ENCODE results near the gene BAHCC1. TPM values are rescaled to one million over a fixed set of nuclear protein-coding genes. Genes with fewer than 3 reads are reported as not detected.

BAHCC1 gene
- total and polyA plus RNA-seq, 2 of the 4 experiments (the other 2 are of a cell fraction) = 0.36 to 7.8 TPM

DNA sequence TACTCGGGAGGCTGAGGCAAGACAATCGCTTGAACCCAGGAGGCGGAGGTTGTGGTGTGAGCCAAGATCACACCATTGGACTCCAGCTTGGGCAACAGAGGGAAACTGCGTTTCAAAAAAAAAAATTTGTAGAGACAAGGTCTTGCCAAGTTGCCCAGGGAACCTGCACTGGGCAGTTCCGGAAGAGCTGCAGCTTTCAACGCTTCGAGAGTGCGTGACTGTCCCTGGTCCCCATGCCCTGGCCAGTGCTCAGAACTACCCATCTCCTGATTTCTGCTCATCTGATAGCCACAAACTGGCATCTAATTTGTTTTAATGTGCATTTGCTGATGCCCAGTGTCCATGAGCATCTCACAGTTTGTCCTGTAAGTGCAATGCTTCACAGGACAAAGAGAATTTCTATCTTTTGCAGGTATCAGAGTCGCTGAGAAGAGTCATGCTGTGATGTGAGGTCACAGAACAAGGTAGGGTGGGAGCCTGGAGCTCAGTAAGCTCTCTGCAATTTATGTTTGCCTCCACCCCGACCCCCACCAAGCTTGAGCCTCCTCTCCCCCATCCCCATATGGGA, 113.5 kb downstream of the BAHCC1 start:
- Histone ChIP-seq H4K91ac (ENCODE audit: insufficient read depth, low read depth, low read length) (no peak overlapping the region), H2AK5ac (ENCODE audit: low read depth, low read length) (no peak overlapping the region), H3K23ac (ENCODE audit: low read depth, low read length) (peak overlapping the region; percentile 68), H3K79me1 (ENCODE audit: low read depth in 1 of 2, low read length in 2 of 2) (peaks cover 0 to 35% of the 10 kb centered on the region in 2 experiments; a peak in 2 of 4 replicates), H3K14ac (replicated peaks; ENCODE audit: low read depth, low read length) (peak overlapping the region; percentile 93), H4K20me1 (ENCODE audit: insufficient read depth, low read length) (peaks cover 61% of the 10 kb centered on the region), H3K4ac (ENCODE audit: low read depth, low read length) (no peak overlapping the region), H3K9me1 (ENCODE audit: insufficient read depth, low read length) (no peaks in the 10 kb centered on the region), H3K4me1 (ENCODE audit: control insufficient read depth, insufficient read depth, low read length) (no peaks in the 10 kb centered on the region; the same call in 1 of the 2 replicates), H2AFZ (replicated peaks; ENCODE audit: low read length, poor library complexity) (peak overlapping the region; percentile 58), H2BK20ac (ENCODE audit: low read depth, low read length) (no peak overlapping the region), H3K18ac (ENCODE audit: low read depth, low read length) (no peak overlapping the region), H3K9me3 (ENCODE audit: control insufficient read depth, insufficient read depth, low read length) (no peaks in the 10 kb centered on the region), H2BK15ac (ENCODE audit: low read depth, low read length) (no peak overlapping the region), H4K8ac (ENCODE audit: low read depth in 2 of 2, low read length in 2 of 2) (peak overlapping the region in 1 of 2 experiments; percentile 41; a peak in 2 of 4 replicates), H3K4me3 (ENCODE audit: insufficient read depth, low read depth, low read length) (peak overlapping the region; percentile 79), H3K27me3 (ENCODE audit: control insufficient read depth, insufficient read depth, low read length) (no peaks in the 10 kb centered on the region), H3K27ac (ENCODE audit: insufficient read depth, low read length) (no peak overlapping the region), H3K9ac (ENCODE audit: low read depth, low read length) (peak overlapping the region; percentile 98), H2AK9ac (replicated peaks; ENCODE audit: low read depth, low read length, poor library complexity) (peak overlapping the region; percentile 38), H3K36me3 (ENCODE audit: control insufficient read depth, insufficient read depth, low read length) (peaks cover 37% of the 10 kb centered on the region), H3K4me2 (ENCODE audit: low read depth, low read length) (peak overlapping the region; percentile 70), H3K56ac (ENCODE audit: extremely low read depth, insufficient read depth, low read length) (0 out of 2 replicates have a peak overlapping the region, but pooled peaks have one; percentile 50), H2BK120ac (ENCODE audit: low read depth, low read length) (no peak overlapping the region), H2BK5ac (ENCODE audit: low read depth, low read length, poor library complexity, severe bottlenecking) (no peak overlapping the region), H4K5ac (ENCODE audit: low read depth, low read length) (no peak overlapping the region)
- CTCF ChIA-PET = interaction anchor here (0.7 kb wide), 2 partner anchors 12 to 93 kb away, joined by 3 read pairs; no protein-coding TSS in a partner anchor
- in situ Hi-C loops (cut with MboI; ENCODE audit: low sequenced_read_pairs) = no loop called here
- BruUV-seq (replicated peaks) = no TSS peak
- ATAC-seq (ENCODE audit: low read depth) = 0 out of 2 replicates have a peak, but pooled peaks have one; percentile 0
- peak; percentile 58; the same call in 1 of the 2 replicates for TF ChIP-seq POLR2A (IDR thresholded peaks at IDR 0.05; ENCODE audit: low read depth, low read length)
- TF ChIP-seq RFX5 (IDR thresholded peaks at IDR 0.05; ENCODE audit: low read depth, low read length) = no peak
- TF ChIP-seq MAFK (IDR thresholded peaks at IDR 0.05; ENCODE audit: low read depth, low read length) = no peak
- TF ChIP-seq RAD21 (IDR thresholded peaks at IDR 0.05; ENCODE audit: low read length) = no peak
- peak; percentile 52 for DNase-seq
- intact Hi-C loops (cut with micrococcal nuclease) = no loop called here
- dilution Hi-C loops (cut with HindIII; ENCODE audit: low sequenced_read_pairs, unreplicated experiment) = no loop called here
- POLR2A ChIA-PET (ENCODE audit: unreplicated experiment) = interaction anchor here (0.6 to 1.8 kb wide), 5 partner anchors 8 to 796 kb away, joined by 3 to 16 read pairs (median 4); no protein-coding TSS in a partner anchor
- 73% methylated on average over 6 of the region's 10 CpGs; no CpG with 5 or more reads in 1 of the 2 experiments for WGBS, 2 experiments (ENCODE audit: extremely low coverage in 2 of 2, insufficient read length in 1 of 2)
